Mesothelial cell of epicardium (in vitro differentiated cells): ENCODE results near the gene DBR1. TPM values are rescaled to one million over a fixed set of nuclear protein-coding genes. Genes with fewer than 3 reads are reported as not detected.
A peak's percentile ranks its signal among the peaks of the same experiment; 100 is the strongest.

ENCODE experiments used
- DNase-seq, 2 experiments: peaks; one replicate each; pipeline ENCODE4 v3.0.0; 2021; ENCODE audit warnings: low spot score in 2 of 2; ENCODE audit not compliant: unreplicated experiment in 2 of 2
- H3K27ac Mint-ChIP-seq: 2 replicates; pipeline ENCODE4 v1.8.0; 2021; ENCODE audit warnings: mixed read lengths
- H3K27me3 Mint-ChIP-seq: 2 replicates; pipeline ENCODE4 v1.8.0; 2021; ENCODE audit warnings: low read depth, mixed read lengths
- H3K36me3 Mint-ChIP-seq: 2 replicates; pipeline ENCODE4 v1.8.0; 2021; ENCODE audit warnings: mixed read lengths
- H3K4me1 Mint-ChIP-seq: 2 replicates; pipeline ENCODE4 v1.8.0; 2021; ENCODE audit warnings: mixed read lengths
- H3K4me3 Mint-ChIP-seq: 2 replicates; pipeline ENCODE4 v1.8.0; 2021; ENCODE audit warnings: mild to moderate bottlenecking, moderate library complexity, mixed read lengths
- H3K9me3 Mint-ChIP-seq: 2 replicates; pipeline ENCODE4 v1.8.0; 2021; ENCODE audit warnings: mixed read lengths
- total RNA-seq: library from RNA; stranded (reverse); gene quantifications from 3 replicates; pipeline ENCODE4 v1.2.1, GENCODE V29; 2021
- TF ChIP-seq, protein P1 (sequence below): fragments of 200-600 bp; sonication (generic); IDR thresholded peaks from one replicate; pipeline ENCODE4 v1.5.0; 2021; ENCODE audit warnings: antibody characterized with exemption; ENCODE audit not compliant: unreplicated experiment

Gene DBR1
- total RNA-seq, 1 donor from 2014 or later = 19.3 TPM

DNA sequence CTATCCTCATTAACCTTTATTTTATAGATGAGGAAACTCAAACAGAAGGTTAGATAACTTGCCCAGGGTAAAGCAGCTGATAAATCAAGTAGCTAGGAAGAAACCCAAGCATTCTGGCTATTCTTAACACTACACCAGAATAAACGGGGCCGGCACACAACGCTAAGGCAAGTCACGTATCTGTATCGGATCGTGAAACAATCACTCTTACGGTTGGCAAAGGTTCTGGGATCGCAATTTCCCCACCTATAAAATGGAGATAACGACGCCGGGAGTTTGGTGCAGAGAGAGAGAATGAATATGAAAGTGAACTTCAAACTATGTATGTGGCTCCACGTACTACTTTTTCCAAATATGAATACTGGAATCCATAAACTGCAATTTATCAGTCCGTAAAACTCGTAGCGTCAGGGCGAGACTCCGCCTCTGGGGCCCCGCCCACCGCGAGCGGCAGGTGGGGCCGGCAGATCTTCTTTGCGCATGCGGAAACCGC lies 12.1 kb upstream of the DBR1 start:
- Mint-ChIP-seq H3K36me3 (peaks cover 9% of the 10 kb centered on the region), H3K4me3 (peak overlapping the region; percentile 95), H3K4me1 (peaks cover 23% of the 10 kb centered on the region), H3K27ac (peak overlapping the region; percentile 100), H3K27me3 (peaks cover 5% of the 10 kb centered on the region), H3K9me3 (peaks cover 6% of the 10 kb centered on the region)
- peak; percentile 73 to 89 for DNase-seq
- TF ChIP-seq, protein P1, sequence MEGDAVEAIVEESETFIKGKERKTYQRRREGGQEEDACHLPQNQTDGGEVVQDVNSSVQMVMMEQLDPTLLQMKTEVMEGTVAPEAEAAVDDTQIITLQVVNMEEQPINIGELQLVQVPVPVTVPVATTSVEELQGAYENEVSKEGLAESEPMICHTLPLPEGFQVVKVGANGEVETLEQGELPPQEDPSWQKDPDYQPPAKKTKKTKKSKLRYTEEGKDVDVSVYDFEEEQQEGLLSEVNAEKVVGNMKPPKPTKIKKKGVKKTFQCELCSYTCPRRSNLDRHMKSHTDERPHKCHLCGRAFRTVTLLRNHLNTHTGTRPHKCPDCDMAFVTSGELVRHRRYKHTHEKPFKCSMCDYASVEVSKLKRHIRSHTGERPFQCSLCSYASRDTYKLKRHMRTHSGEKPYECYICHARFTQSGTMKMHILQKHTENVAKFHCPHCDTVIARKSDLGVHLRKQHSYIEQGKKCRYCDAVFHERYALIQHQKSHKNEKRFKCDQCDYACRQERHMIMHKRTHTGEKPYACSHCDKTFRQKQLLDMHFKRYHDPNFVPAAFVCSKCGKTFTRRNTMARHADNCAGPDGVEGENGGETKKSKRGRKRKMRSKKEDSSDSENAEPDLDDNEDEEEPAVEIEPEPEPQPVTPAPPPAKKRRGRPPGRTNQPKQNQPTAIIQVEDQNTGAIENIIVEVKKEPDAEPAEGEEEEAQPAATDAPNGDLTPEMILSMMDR = no peak

GRCh38 chr3:138186221-138186620 lies 11.5 kb upstream of the DBR1 start:
- H3K27ac Mint-ChIP-seq = no peak overlapping the region
- DNase-seq = no peak
- no peaks in the 10 kb centered on the region for H3K9me3 Mint-ChIP-seq
- TF ChIP-seq, protein P1 = no peak
- peaks cover 23% of the 10 kb centered on the region for H3K4me1 Mint-ChIP-seq
- peak overlapping the region; percentile 95 for H3K4me3 Mint-ChIP-seq
- H3K36me3 Mint-ChIP-seq = peaks cover 3% of the 10 kb centered on the region
- H3K27me3 Mint-ChIP-seq = peaks cover 9% of the 10 kb centered on the region

GRCh38 chr3:138184994-138185393 lies 10.3 kb upstream of the DBR1 start:
- no peak overlapping the region for H3K27ac Mint-ChIP-seq
- H3K9me3 Mint-ChIP-seq = no peaks in the 10 kb centered on the region
- peaks cover 22% of the 10 kb centered on the region for H3K4me1 Mint-ChIP-seq
- H3K4me3 Mint-ChIP-seq = no peak overlapping the region
- DNase-seq = no peak
- no peaks in the 10 kb centered on the region for H3K36me3 Mint-ChIP-seq
- TF ChIP-seq, protein P1 = no peak
- H3K27me3 Mint-ChIP-seq = peaks cover 9% of the 10 kb centered on the region

- H3K9me3 Mint-ChIP-seq = no peaks in the 10 kb centered on the region
- H3K4me3 Mint-ChIP-seq = no peak overlapping the region
- H3K27me3 Mint-ChIP-seq = peaks cover 17% of the 10 kb centered on the region
- H3K27ac Mint-ChIP-seq = no peak overlapping the region
- H3K36me3 Mint-ChIP-seq = no peaks in the 10 kb centered on the region
- peaks cover 3% of the 10 kb centered on the region for H3K4me1 Mint-ChIP-seq
- no peak for DNase-seq
- TF ChIP-seq, protein P1 = no peak
Measured at GRCh38 chr3:138180375-138181029, 5.8 kb upstream of the DBR1 start.

- TF ChIP-seq, protein P1 = no peak
- H3K4me1 Mint-ChIP-seq = peaks cover 18% of the 10 kb centered on the region
- peaks cover 5% of the 10 kb centered on the region for H3K27me3 Mint-ChIP-seq
- no peaks in the 10 kb centered on the region for H3K9me3 Mint-ChIP-seq
- peaks cover 12% of the 10 kb centered on the region for H3K36me3 Mint-ChIP-seq
- DNase-seq = no peak
- H3K4me3 Mint-ChIP-seq = peak overlapping the region; percentile 98
- H3K27ac Mint-ChIP-seq = peak overlapping the region; percentile 97
Measured at GRCh38 chr3:138173769-138174420, 826 bp downstream of the DBR1 start.
